Stimulated activated CD8-positive, alpha-beta memory T cell treated with anti-CD3 and anti-CD28 coated beads, Interleukin-7, amount 100 ng/mL, for 48 hours (primary cell): ENCODE results near the gene CHN2.

Experiments used
- DNase-seq, 2 donors: peaks; one replicate each; pipeline ENCODE4 v3.0.0-alpha.2; 2020; ENCODE audit warnings: low read depth in 1 of 2; ENCODE audit errors: extremely low read depth in 1 of 2

The CHN2 gene

DNA sequence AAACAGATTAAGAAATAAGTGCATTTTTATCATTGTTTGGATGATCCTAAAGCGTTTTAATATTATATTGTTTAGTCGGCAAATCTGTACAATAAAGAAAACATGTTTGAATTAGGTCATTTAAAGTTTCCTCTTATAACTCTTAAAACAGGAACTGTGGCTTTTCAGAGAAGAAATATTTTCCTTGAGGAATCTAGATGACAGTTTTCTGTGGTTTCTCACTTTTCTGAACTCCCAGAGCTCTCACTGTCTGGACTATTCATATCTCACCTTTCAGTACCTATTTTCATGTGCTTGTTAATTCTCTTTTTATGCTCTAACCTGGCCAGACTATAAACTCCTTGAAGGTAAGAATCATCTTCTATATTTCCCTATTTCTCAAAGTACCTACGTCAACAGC is 135.1 kb downstream of the CHN2 start:
- DNase-seq: no peak

DNA sequence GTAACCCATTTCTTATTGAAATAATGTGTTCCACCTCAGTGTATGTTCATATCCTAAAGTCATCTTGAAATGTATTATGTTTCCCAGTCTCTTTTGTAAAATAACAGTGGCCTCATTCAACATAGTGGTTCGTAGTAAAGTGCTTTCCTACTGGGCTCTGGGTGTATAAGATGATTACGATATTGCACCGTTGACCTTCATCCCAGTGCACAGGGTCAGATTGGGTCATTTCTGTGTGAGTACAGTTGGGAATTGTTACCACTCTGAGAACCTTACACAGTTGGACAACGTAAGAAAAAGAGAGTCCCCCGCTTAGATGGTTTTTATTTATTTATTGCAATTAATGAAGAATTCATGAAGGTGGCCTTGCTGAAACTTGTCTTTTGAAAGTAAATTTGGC is 135.6 kb downstream of the CHN2 start:
- no peak for DNase-seq

DNA sequence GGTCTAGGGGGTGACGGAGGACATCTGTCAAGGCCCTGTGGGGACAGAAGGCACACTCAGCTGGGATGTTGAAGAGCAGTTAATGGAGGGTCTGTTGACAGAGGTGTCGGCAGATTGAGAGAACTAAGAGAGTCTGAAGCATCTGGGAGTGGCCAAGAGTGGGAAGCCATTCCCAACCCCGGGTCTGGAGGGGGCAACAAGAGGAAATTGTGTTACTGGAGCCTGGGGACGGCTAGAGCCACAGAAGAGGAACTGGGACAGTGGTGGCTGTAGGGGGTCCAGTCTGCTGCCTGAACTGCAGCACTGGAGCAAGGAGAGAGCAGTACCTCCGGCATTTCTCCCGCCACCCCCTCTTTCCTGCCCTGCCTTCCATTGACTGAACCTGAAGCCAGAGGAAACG is 136.6 kb downstream of the CHN2 start:
- no peak for DNase-seq

DNA sequence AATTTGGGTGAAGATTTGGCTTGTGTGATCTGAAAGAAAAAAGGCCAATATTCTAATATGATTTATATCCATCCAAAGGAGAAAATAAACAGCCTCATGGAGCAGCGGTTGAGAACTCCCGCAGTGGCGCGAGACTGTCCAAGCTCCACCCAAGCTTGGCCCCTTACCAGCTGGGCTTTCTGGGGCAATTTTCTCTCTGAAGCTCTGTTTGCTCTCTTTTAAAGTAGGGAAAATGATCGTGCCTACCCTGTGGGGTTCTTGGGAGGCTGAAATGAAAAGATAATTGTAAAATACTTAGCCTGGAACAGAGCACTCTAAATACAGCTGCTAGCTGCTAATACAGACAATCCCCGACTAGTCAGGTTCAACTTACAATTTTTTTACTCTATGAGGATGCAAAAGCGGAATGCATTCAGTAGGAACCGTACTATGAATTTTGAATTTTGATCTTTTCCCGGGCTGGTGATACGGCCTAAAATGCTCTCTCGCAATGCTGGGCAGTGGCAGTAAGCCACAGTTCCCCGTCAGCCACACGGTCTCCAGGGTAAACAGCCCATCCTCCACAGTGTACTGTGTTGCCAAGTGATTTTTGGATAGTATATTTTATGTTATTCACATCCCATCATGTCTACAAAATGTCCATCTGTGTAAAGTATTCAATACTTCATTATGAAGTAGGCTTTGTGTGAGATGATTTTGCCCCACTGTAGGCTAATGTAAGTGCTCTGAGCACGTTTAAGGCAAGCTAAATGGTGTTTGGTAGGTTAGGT is 137.7 kb downstream of the CHN2 start:
- no peak for DNase-seq

DNA sequence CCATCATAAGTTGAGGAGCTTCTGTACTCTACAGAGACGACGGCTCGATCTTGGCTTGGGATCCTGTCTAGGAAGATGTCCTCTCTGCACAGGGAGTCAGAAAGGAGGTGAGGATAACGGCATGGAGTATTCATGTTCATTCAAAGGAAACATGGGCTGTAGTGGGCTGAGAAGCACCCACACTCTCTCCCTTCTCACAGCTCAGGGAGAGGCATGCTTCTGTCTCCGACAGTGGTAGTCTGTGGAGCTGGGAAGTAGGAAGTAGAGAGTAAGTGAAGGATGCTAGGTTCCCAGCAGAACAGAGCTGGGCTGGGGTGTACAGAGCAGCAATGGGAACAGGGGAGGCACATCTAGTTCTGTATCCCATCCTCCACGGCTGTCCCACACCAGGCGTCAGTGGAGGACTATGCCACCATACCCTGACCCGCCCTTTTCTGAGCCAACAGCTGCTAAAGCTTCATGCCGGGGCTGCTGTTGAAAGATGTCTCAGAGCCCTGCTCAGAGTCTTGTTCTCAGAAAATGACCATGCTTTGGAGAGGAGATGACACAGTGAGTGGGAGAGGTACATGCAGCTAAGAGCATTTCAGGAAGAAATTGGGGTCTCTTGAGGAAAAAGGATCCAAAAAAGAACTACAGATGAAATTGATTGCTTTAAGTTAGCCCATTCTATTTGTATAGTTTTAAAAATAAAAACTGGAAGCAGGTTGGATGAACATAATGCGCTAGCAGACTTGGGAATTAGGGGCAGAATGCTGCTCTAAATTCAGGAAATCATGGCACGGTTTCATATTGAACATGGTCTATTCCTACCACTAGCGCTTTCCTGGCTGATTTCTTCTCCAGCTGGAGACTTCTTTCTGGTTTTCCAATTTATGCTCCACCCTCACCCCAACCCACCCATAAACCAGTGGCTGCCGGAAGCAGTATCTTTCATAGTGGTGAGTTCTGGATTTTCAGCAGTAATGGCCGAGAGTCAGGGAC is 138.6 kb downstream of the CHN2 start:
- DNase-seq: no peak

DNA sequence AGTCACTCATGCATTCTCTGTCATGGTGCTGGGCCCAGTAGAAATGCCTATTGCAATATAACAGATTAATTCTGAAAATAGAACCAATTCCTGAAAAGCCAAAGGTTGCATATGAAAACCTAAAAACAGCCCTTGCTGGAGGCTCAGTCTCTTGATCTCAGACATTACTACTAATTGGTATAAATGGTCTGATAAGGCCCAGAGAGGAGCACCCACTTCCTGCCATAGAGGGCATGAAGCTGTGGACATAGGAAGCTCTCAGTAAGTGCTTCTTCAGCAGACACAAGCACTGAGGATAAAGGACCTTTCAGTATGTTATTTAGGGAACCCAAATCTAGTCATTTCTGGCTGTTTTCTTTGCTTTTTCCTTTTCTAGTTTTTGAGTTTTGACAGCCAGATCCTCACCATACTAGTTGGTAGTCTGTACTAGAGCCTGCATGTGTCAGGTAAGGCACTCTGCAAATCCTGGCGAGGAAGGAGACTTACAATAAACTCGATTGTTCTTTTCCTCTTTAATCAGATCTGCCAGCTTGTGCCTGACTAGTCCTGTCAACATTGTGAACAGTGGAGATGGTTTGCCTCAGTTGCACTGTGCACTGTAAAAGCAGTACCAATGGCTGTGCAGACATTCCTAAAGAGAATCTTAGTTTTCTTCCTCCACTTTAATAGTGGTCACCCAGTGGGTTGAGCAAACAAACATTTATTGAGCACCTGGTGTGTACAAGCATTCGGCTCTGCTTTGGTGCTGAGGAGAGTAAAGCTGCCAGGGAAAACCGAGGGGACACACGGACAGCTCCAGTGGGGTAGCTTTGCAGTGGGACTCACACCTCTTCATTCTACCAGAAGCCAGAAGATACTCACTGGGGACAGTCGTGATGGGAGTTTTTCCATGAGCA is 140.9 kb downstream of the CHN2 start:
- no peak for DNase-seq

DNA sequence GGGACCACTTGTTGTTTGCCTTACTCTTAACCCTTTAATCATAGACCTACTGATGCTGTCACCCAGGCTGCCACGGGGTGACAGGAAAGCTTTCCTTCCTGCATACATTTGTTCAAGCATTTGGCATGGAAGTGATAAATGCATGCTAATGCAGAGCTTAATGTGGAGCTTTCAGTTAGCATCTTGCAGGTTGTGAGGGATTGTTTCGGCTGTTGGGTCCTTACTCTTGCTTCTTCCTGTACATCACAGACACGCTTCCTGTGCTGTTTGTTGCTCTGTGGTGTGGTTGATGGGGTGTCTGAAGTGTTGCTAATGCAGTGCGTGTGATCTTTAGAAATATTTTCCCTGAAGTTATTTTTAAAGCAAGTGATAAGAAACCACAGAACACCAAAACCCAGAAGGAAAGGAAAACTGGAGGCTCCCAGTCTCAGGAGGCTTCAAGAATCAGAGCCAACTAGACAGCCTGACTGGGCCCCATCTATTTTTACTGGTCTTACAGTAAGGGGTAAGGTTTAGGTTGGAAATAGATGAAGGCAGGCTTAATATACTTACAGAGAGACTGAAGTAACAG is 143.1 kb downstream of the CHN2 start:
- DNase-seq: no peak

DNA sequence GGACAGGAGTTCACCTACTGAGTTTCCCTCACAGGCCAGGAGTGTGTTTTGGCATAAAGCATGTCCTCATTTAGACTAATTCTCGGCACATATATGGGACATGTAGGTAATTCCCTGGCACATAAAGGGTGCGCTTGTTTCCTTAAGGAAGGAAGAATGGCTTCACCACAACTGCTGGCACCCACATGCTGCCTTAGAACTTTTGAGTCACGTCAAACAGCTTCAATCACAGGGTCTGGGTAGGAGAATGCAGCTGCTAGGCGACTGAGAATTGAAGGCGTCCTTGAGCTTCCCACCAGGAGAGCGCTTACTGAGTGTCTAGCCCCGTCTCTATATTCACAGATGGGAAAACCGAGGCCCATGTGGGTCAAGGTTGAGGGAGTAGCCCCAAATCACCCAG is 146.1 kb downstream of the CHN2 start:
- no peak for DNase-seq

DNA sequence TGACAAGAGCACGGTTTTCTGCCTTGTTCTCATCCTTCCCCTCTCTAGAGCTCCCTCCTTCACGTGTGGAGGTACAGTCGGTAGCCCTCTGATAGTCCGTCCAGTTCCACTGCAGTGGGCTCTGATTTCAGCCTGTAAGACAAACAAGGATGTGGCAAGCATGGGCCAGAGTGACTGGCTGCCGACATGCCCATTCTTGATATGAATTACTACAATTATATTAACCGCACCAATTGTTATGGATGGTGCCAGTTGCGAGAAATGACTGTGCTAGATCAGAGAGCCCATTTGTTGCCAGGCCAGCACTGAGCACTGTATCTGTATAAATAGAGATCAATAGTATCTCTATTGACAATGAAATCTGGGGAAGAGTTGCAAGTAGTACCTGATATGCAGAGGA is 146.6 kb downstream of the CHN2 start:
- no peak for DNase-seq

DNA sequence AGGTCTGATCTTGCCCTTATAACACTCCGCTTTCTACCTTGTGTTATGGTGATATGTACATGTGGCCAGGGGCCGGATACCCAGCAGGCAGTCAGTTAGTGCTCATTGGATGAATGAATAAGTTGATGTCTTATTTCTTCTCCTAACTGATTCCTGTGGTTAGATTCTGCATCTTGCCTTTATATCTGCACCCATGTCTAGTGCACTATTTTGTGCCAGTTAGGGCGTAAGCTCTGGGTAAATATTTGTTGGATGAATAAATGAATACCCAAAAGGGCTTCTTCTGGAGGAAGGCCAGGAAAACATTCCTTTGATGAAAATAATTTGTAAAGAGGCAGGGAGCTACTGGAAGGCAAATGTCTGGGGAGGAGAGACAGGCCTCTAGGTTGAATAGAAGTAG is 148.2 kb downstream of the CHN2 start:
- DNase-seq: no peak

DNA sequence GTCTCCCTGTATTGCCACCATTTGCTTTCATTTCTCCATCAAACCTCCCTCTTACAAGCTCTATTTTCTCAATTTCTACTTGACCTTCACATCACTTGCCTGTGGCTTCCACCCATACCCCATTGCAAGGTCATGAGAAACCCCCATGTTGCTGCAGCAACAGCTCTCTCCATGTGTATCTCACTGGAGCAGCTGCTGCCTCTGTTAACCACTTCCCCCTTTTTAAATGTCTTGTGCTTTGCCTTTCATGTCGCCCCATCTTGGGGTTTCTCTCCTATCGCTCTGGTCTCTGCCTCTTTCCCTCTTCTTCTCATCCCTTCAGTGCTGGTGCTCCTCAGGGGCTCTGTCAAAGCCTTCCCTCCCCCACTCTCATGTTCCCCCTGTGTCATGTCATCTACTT is 148.8 kb downstream of the CHN2 start:
- no peak for DNase-seq

DNA sequence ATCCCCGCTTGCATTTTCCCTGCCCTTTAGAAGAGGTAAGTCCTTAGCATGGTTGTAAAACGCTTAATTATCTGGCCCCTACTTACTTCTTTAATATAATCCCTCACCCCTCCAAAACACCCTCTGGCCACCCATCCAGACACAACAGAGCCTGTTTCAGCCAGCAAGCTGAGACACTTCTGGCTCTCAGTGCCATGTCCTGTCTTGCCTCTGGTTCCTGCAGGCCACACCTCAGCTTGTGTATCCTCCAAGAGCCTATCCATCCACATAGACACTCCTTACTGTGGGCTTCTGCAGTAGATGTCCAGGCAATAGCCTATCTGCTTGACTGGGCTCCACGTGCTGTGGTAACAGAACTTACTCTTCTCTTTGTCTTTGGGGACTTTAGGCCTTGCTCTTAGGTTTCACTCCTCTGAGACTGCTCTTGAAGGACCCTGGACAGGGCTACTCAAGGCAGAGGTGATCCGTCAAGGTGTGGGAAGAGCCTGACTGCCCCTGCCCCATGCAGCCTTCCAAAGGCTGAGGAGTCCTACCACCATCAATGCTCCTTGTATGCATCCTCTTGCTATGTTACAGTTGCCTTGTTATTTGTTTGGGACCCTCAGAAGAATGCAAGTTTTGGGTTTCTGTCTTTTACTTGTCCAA is 149.9 kb downstream of the CHN2 start:
- no peak for DNase-seq

DNA sequence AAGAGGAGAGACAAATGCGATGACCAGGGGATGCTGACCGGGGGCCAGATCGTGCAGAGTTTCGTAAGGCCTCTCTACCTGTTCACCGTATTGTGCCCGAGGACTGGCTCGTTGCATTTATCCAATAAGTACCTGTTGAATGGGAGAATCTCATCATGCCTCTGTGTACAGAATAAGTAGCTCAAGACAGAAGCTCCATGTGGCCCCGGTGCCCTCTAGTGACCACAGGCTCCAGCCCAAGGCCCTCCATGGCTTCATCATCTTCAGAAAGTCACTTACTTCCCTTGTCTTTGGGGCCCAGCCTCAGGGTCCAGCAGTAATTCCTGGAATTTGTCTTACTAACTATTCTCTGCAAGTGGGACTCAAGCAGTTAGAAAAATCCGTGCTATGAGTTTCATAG is 151.0 kb downstream of the CHN2 start:
- no peak for DNase-seq

DNA sequence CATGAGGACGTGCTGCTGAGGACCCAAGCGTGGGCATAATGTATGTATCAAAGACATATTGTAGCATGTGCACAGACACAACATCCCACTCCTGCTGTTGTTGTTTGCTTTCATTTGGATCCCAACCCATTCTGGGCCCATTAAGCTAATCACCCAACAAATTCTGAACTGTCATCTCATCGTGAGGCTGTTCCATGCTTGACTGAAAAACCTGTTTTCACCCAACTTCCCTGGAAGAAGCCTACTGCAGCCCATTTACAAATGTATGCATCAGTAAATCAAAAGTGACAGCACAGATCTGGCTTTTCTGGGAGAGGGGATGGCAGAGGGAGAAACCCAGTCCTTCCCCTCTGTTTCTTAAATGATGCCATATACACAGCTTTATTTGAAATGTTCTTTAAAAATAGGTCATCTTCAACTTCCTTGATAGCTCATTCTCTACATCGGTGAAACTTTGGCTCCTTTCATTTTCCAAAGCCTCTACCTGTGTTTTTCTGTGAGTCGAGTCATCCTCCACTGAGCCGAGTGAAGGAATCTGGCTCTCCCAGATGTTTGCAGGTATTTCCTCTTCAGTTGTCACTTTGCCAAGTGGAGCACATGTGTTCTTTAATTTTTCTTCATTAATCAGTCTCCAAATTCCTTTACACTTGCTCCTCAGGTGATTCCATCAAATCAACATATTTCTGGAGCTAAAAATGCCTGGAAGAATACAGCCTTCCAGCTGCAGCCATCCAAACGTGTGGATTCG is 151.8 kb downstream of the CHN2 start:
- DNase-seq: no peak

DNA sequence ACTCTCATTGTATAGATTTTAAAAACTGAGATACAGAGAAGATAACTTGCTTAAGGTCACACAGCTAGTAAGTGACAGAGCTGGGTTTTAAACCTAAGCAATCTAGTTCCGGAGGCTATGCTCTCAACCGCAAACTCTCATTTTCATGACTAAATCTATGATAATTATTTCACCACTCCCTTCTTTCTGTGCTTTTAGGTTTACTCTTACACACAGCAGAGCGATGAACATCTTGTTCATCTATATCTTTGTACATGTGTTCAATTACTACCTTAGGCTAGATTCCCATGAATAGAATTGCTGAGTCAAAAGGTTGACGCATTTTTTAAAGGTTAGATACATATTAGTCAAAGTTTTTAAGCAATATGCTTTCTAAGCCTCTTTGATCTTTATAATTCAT is 154.8 kb downstream of the CHN2 start:
- no peak for DNase-seq

DNA sequence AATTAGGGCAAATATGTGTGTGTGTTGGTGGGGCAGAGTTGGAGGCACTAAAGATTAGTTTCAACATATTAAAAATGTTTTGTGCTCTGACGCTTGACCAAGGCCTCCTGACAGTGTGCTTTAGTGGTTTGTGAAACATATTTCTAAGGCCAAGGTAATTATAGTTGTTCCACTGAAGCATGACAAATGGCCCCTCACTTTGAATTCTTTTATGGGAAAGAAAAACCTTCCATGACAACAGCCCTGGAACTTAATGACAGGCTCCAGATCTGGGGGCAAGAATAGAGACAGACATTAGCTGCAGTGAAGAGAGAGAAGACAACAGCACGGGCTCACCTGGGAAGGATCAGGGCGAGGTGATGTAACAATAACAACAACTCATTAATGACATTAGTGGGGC is 155.8 kb downstream of the CHN2 start:
- no peak for DNase-seq

DNA sequence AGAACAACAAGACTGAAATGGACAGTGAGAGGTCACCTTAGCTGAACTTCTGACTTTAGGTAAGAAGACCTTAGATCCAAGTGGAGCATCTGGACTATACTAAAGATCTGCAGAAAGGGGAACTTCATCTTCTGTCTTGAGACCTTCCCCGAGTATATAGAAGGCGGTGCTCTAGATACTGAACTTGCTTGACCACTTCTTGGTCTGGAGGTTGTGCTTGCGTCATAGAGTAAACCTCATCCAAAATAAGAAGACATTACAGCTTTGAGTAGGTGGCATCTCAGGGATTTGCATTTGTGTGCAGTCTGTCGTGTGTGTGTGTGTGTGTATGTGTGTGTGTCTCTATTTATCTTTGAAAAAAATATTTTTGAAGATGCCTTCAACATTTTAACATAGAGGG is 157.5 kb downstream of the CHN2 start:
- DNase-seq: no peak

DNA sequence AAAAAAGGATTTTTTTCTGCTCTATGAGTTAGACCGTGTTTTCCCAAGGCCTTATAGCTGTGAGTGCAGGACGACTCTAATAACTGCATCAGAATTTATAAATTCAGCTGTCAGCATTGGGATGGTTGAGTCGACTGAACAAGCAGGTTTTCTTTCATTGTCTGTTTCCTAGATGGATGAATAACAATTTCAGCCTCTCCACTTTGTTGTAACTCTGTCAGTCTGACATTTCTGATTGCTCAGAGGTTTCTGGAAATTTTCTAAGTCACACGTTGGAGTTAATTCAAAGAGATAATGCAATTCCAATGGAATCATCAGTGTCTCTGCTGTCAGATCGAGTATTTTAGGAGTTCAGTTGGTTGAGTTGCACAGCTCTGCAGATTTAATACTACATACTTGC is 159.2 kb downstream of the CHN2 start:
- no peak for DNase-seq

DNA sequence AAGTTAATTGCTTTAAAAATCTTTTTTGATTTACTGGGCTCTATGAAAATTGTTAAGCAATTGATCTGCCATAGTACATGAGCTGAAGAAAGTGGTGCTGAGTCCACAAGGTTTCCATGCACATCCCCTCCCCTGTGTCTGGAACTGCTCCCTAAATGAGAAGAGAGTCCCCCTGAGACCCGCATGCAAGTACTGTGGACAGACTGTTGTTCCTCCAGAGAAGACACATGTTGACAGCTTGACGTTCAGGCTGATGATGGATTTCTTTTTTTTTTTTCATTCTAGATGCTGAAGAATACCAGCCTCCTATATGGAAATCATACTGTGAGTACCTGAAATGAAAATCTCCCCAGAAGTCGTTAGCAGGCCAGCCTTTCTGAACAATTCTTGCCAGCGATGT is 159.8 kb downstream of the CHN2 start:
- DNase-seq: no peak

DNA sequence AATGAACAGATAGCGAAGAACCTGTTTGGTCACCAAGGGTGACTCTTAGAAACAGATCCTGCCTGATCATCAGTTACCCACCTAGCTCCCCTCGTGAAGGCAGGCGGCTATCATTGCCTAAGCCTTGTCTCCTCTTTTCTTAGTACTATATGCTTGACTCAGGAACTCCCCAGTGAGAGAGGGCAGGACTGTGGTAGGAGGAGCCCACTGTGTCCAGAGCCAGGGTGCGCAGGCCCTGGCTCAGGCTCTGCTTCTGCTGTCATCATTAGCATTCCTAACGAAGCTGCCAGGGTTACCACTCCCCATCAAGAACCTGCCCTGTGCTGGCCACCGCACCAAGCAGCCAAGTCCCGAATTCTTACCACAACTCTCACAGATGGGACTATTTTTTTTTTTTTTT is 160.8 kb downstream of the CHN2 start:
- no peak for DNase-seq
